HepG2 (cell line): ENCODE results near the gene SOX9. TPM values are rescaled to one million over a fixed set of nuclear protein-coding genes. Genes with fewer than 3 reads are reported as not detected.

ENCODE experiments used
- ATAD3A ChIP-seq: sonication (generic); formaldehyde crosslinking; IDR thresholded peaks from 2 replicates; pipeline ENCODE4 v1.4.0; 2020; ENCODE audit warnings: missing genetic modification reagents
- CCDC6 ChIP-seq: sonication (generic); formaldehyde crosslinking; IDR thresholded peaks from 2 replicates; pipeline ENCODE4 v1.8.1; 2022; ENCODE audit warnings: mild to moderate bottlenecking, missing genetic modification reagents, moderate library complexity
- ELF4 ChIP-seq: sonication (generic); formaldehyde crosslinking; IDR thresholded peaks from 2 replicates; pipeline ENCODE4 v1.5.0; 2020; ENCODE audit warnings: missing genetic modification reagents, mild to moderate bottlenecking, moderate library complexity, borderline replicate concordance
- FOXP4 ChIP-seq: sonication (generic); formaldehyde crosslinking; IDR thresholded peaks from 2 replicates; pipeline ENCODE4 v1.4.0; 2020; ENCODE audit warnings: missing genetic modification reagents
- HNF4A ChIP-seq: sonication (generic); formaldehyde crosslinking; IDR thresholded peaks from 2 replicates; pipeline ENCODE4 v1.4.0; 2020; ENCODE audit warnings: missing genetic modification reagents
- HOXA7 ChIP-seq: sonication (generic); formaldehyde crosslinking; IDR thresholded peaks from 2 replicates; pipeline ENCODE4 v1.8.1; 2022; ENCODE audit warnings: mild to moderate bottlenecking, missing genetic modification reagents, moderate library complexity
- NFE2 ChIP-seq: sonication (generic); formaldehyde crosslinking; IDR thresholded peaks from 2 replicates; pipeline ENCODE4 v1.4.0; 2020; ENCODE audit warnings: missing genetic modification reagents
- NR0B2 ChIP-seq: sonication (generic); formaldehyde crosslinking; IDR thresholded peaks from 2 replicates; pipeline ENCODE4 v1.4.0; 2020; ENCODE audit warnings: mild to moderate bottlenecking, missing genetic modification reagents
- PHF5A ChIP-seq: IDR thresholded peaks from one replicate; pipeline ENCODE4 v1.6.1; 2018; ENCODE audit warnings: low read depth, missing genetic modification reagents; ENCODE audit not compliant: unreplicated experiment
- RFX5 ChIP-seq: IDR thresholded peaks from 2 replicates; pipeline ENCODE4 v1.6.1; 2011; ENCODE audit warnings: low read depth, low read length, improper control_type of control experiment
- SOX5 ChIP-seq: IDR thresholded peaks from 2 replicates; pipeline ENCODE4 v1.6.1; 2016; ENCODE audit warnings: borderline replicate concordance
- ZBTB4 ChIP-seq: sonication (generic); formaldehyde crosslinking; IDR thresholded peaks from 2 replicates; pipeline ENCODE4 v1.4.0; 2020; ENCODE audit warnings: missing genetic modification reagents, mild to moderate bottlenecking, borderline replicate concordance
- ZNF10 ChIP-seq: sonication (generic); formaldehyde crosslinking; IDR thresholded peaks from 2 replicates; pipeline ENCODE4 v1.4.0; 2020; ENCODE audit warnings: mild to moderate bottlenecking, low read depth, missing genetic modification reagents, borderline replicate concordance
- ZNF20 ChIP-seq: sonication (generic); formaldehyde crosslinking; IDR thresholded peaks from 2 replicates; pipeline ENCODE4 v1.4.0; 2020; ENCODE audit warnings: mild to moderate bottlenecking, moderate library complexity, missing genetic modification reagents
- ZNF292 ChIP-seq: sonication (generic); formaldehyde crosslinking; IDR thresholded peaks from 2 replicates; pipeline ENCODE4 v1.8.1; 2022; ENCODE audit warnings: mild to moderate bottlenecking, low read depth, missing genetic modification reagents, borderline replicate concordance
- ZNF687 ChIP-seq: sonication (generic); formaldehyde crosslinking; IDR thresholded peaks from 2 replicates; pipeline ENCODE4 v1.5.1; 2020; ENCODE audit warnings: mild to moderate bottlenecking, missing genetic modification reagents, moderate library complexity
- ZNF784 ChIP-seq: sonication (generic); formaldehyde crosslinking; IDR thresholded peaks from 2 replicates; pipeline ENCODE4 v1.5.1; 2020; ENCODE audit warnings: missing genetic modification reagents, mild to moderate bottlenecking, borderline replicate concordance
- polyA plus RNA-seq, 8 experiments: library from polyadenylated mRNA; depleted of rRNA in 3 of 8; stranded (reverse) in 7 of 8; unstranded in 1 of 8; fragments of >200 nt; fragmentation: Illumina TruSeq in 4 of 8; extraction: Trizol in 4 of 8; gene quantifications; 2 replicates each; pipeline versions ENCODE4 v1.2.1 to v1.2.3, GENCODE V29; 2011 to 2016; ENCODE audit warnings: low read depth in 4 of 8, missing spikeins in 1 of 8, mixed read lengths in 1 of 8; ENCODE audit not compliant: insufficient read depth in 1 of 8
- total RNA-seq, 5 experiments: library from RNA; depleted of rRNA; stranded (reverse); fragments of >200 nt; fragmentation: Illumina TruSeq; extraction: Trizol; gene quantifications; 2 replicates each; pipeline ENCODE4 v1.2.3, GENCODE V29; 2016; ENCODE audit warnings: low read depth in 1 of 5

The SOX9 gene
- total and polyA plus RNA-seq, 2 of the 13 experiments (the other 11 are each of a cell fraction or from before 2014, with no cell fraction given): 16.1 to 27.6 TPM

GRCh38 chr17:72126575-72127486 is 6.0 kb downstream of the SOX9 start (continued):
- peak; percentile 90 for TF ChIP-seq RFX5
- 0 out of 2 replicates have a peak, but pooled peaks have one; percentile 47 for TF ChIP-seq ZNF784 (CRISPR knock-in tag)
- peak; percentile 35 for TF ChIP-seq HNF4A (CRISPR knock-in tag)
- TF ChIP-seq FOXP4: peak; percentile 63
- TF ChIP-seq ATAD3A (CRISPR knock-in tag): no peak
- no peak for TF ChIP-seq ZNF687
- TF ChIP-seq ZNF292: peak; percentile 64; the same call in 1 of the 2 replicates
- no peak for TF ChIP-seq ZNF10 (CRISPR knock-in tag)
- TF ChIP-seq ZBTB4 (CRISPR knock-in tag): no peak
- 0 out of 2 replicates have a peak, but pooled peaks have one; percentile 40 for TF ChIP-seq CCDC6
- no peak for TF ChIP-seq ZNF20
- TF ChIP-seq ELF4 (CRISPR knock-in tag): no peak; the same call in 1 of the 2 replicates
- no peak for TF ChIP-seq NFE2 (CRISPR knock-in tag)
- no peak for TF ChIP-seq HOXA7 (CRISPR knock-in tag)
- TF ChIP-seq PHF5A (CRISPR knock-in tag): no peak
- TF ChIP-seq NR0B2 (CRISPR knock-in tag): no peak
- peak; percentile 75; the same call in 1 of the 2 replicates for TF ChIP-seq SOX5 (CRISPR knock-in tag)
